Measurements from ENCODE around the gene TMEM181. TPM values are rescaled to one million over a fixed set of nuclear protein-coding genes. Genes with fewer than 3 reads are reported as not detected.
"Not testable (repeated sequence)": the region's sequence is repeated elsewhere in the genome, so short reads cannot be mapped to it uniquely, and the experiment has no call there.

The TMEM181 gene
- total and polyA plus RNA-seq, 9 donors: 7.3 to 21.9 (median 12.7) TPM

DNA sequence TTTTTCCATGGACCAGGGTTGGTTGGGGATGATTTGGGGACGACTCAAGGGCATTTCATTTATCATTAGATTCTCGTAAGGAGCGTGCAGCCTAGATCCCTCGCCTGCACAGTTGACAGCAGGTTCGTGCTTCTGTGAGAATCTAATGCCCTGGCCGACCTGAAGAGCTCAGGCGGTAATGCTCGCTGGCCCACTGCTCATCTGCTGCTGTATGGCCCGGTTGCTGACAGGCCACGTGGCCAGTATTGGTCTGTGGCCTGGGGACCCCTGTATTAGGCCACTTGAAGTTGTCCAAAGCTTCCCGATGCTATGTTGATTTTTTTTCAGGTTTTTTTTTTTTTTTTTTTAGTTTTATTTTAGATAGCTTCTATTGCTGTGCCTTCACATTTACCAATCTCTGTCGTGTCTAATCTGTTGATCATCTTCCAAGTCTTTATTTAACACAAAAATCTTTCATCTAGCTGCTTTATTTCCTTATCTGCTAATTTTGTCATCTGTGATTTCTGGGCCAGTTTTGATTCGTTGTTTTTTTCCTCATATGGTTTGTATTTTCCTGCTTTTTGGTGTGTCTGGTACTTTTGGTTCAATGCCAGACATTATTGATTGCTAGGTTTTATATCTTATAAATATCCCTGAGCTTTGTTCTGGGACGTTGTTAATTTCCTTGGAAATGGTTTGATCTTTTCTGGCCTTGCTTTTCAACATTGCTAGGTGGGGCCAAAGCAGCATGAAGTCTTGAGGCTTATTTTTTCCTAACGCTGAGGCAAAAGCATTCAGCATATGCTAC is 43.6 kb downstream of the TMEM181 start:
- H3K36me3 ChIP-seq: no peaks in the 10 kb centered on the region
- H3K4me1 ChIP-seq (ENCODE audit: insufficient read depth): no peaks in the 10 kb centered on the region
- DNase-seq: no peak
- no peak overlapping the region for H3K4me3 ChIP-seq
- no peaks in the 10 kb centered on the region for H3K9me3 ChIP-seq
- WGBS, 3 donors: 82% methylated on average over 15 of the region's 15 CpGs
- H3K27ac ChIP-seq: no peak overlapping the region
- intact Hi-C loops (cut with DNase I): loop anchor here (10.0 kb wide), 2 partner anchors 81 to 379 kb away; no protein-coding TSS in a partner anchor
- no peaks in the 10 kb centered on the region for H3K27me3 ChIP-seq
- TF ChIP-seq POLR2A (IDR thresholded peaks at IDR 0.05) (no peak), EP300 (IDR thresholded peaks at IDR 0.05) (no peak)
- TF ChIP-seq, protein P1, sequence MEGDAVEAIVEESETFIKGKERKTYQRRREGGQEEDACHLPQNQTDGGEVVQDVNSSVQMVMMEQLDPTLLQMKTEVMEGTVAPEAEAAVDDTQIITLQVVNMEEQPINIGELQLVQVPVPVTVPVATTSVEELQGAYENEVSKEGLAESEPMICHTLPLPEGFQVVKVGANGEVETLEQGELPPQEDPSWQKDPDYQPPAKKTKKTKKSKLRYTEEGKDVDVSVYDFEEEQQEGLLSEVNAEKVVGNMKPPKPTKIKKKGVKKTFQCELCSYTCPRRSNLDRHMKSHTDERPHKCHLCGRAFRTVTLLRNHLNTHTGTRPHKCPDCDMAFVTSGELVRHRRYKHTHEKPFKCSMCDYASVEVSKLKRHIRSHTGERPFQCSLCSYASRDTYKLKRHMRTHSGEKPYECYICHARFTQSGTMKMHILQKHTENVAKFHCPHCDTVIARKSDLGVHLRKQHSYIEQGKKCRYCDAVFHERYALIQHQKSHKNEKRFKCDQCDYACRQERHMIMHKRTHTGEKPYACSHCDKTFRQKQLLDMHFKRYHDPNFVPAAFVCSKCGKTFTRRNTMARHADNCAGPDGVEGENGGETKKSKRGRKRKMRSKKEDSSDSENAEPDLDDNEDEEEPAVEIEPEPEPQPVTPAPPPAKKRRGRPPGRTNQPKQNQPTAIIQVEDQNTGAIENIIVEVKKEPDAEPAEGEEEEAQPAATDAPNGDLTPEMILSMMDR (IDR thresholded peaks at IDR 0.05): no peak

DNA sequence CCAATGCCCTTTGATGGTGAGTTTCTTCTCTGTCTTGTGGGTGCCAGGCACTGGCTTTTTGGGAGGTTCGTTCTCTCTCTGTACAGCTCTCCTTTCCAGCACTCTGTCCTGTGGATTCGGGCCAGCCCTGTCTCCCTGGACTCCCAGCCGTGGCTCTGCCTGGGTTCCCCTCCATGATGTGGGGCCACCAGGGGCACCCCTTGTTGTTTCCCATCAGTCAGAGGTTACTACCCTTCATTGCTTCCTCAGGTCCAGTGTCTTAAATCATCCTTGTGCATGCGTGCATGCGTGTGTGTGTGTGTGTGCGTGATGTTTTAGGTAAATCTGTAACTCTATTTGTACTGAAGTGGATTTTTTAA is 44.1 kb downstream of the TMEM181 start:
- Histone ChIP-seq H3K36me3 (no peaks in the 10 kb centered on the region), H3K4me3 (no peak overlapping the region), H3K27me3 (no peaks in the 10 kb centered on the region), H3K27ac (no peak overlapping the region), H3K4me1 (ENCODE audit: insufficient read depth) (no peaks in the 10 kb centered on the region), H3K9me3 (no peaks in the 10 kb centered on the region)
- DNase-seq: no peak
- intact Hi-C loops (cut with DNase I): loop anchor here (10.0 kb wide), 2 partner anchors 81 to 379 kb away; no protein-coding TSS in a partner anchor
- TF ChIP-seq POLR2A (IDR thresholded peaks at IDR 0.05): no peak
- TF ChIP-seq, protein P1 (IDR thresholded peaks at IDR 0.05): no peak
- no peak for TF ChIP-seq EP300 (IDR thresholded peaks at IDR 0.05)
- WGBS, 3 donors: 85 to 92% (median 92%) methylated on average over 6 of the region's 6 CpGs

DNA sequence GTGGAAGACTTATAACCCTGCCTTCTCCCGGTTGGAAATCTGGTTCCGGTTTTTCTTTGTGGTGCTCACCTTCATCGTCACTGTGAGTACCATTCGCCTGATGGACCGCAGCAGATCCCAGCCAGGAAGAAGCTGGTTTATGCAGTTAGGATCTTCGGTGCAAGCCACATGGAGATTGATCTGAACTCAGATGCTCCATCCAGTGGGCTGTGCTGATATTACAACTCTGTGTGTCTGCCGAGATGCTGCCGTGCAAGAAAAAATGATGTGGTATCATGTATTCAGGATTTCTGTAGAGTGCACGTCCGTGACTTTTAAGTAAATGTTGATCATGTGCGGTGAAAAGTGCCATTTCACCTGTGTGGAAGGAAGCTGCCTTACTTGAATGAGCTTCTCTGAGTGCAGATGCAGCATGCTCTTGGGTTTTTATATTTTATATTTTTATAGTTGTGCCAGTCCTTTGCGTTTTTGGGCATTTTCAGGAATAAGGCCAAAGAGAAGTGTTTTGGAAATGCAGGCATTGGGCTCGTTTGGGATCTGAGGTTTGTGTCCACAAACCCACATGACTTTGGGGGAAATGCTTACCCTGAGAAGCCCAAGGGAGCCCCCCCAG is 45.5 kb downstream of the TMEM181 start:
- H3K27me3 ChIP-seq: no peaks in the 10 kb centered on the region
- no peaks in the 10 kb centered on the region for H3K9me3 ChIP-seq
- no peak overlapping the region for H3K27ac ChIP-seq
- H3K36me3 ChIP-seq: no peaks in the 10 kb centered on the region
- intact Hi-C loops (cut with DNase I): loop anchor here (5.0 to 10.0 kb wide), 3 partner anchors 79 to 388 kb away; no protein-coding TSS in a partner anchor
- no peak overlapping the region for H3K4me3 ChIP-seq
- no peak for TF ChIP-seq POLR2A (IDR thresholded peaks at IDR 0.05)
- TF ChIP-seq EP300 (IDR thresholded peaks at IDR 0.05): no peak
- TF ChIP-seq, protein P1 (IDR thresholded peaks at IDR 0.05): peak; percentile 61 to 67 (median 65)
- peak in 4 of 5 donors; percentile 50 to 72 (median 64) for DNase-seq
- 27 to 31% (median 30%) methylated on average over 13 of the region's 13 CpGs for WGBS, 3 donors
- peaks cover 2% of the 10 kb centered on the region for H3K4me1 ChIP-seq (ENCODE audit: insufficient read depth)

DNA sequence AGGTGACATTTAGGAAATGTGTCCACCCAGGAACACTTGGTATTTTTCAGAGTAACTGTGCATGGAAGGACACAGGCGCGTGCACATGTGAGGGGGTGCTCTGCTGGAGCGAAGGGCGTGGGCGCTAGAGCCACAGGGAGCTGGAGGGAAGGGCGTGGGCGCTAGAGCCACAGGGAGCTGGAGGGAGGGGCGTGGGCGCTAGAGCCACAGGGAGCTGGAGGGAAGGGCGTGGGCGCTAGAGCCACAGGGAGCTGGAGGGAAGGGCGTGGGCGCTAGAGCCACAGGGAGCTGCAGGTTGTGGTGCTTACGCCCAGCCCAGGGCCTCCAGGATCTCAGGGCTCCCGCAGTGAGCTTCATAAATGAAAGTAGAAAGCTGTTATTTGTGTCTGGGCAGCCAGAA is 46.1 kb downstream of the TMEM181 start:
- not testable (repeated sequence) for H3K36me3 ChIP-seq; H3K9me3 ChIP-seq; DNase-seq; H3K4me3 ChIP-seq; H3K27me3 ChIP-seq; H3K4me1 ChIP-seq (ENCODE audit: insufficient read depth); H3K27ac ChIP-seq
- WGBS, 3 donors: 84 to 96% (median 96%) methylated on average over 15 of the region's 15 CpGs
- intact Hi-C loops (cut with DNase I): loop anchor here (5.0 to 10.0 kb wide), 3 partner anchors 79 to 389 kb away; no protein-coding TSS in a partner anchor

DNA sequence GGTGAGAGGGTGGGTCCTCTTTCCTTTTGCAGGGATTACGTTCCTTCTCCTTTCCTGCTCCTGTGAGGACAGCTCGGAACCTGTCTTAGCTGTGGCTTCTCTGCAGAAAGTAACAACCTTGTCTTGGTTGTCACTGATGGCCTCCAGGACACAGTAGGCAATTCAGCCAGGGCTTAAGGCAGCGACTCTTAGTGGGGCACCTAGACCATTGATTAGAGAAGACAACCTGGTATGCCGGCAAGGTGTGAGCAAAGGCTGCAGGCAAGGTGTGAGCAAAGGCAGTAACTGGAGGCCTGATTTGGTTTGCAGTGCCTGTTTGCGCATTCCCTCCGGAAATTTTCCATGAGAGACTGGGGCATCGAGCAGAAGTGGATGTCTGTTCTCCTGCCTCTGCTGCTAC is 47.0 kb downstream of the TMEM181 start:
- Histone ChIP-seq H3K4me3 (no peak overlapping the region), H3K9me3 (no peaks in the 10 kb centered on the region), H3K4me1 (ENCODE audit: insufficient read depth) (peaks cover 7% of the 10 kb centered on the region), H3K36me3 (no peaks in the 10 kb centered on the region), H3K27ac (no peak overlapping the region), H3K27me3 (no peaks in the 10 kb centered on the region)
- intact Hi-C loops (cut with DNase I): loop anchor here (5.0 to 10.0 kb wide), 3 partner anchors 78 to 390 kb away; no protein-coding TSS in a partner anchor
- 96 to 98% (median 98%) methylated on average over 7 of the region's 7 CpGs for WGBS, 3 donors
- TF ChIP-seq EP300 (IDR thresholded peaks at IDR 0.05): no peak
- TF ChIP-seq POLR2A (IDR thresholded peaks at IDR 0.05): no peak
- TF ChIP-seq, protein P1 (IDR thresholded peaks at IDR 0.05): no peak
- DNase-seq: no peak
